Esophagus squamous epithelium (tissue), 4 donors: ENCODE measurements around the gene CINP.
"Not testable (repeated sequence)": the region's sequence is repeated elsewhere in the genome, so short reads cannot be mapped to it uniquely, and the experiment has no call there.

ENCODE experiments used
- CTCF ChIP-seq, 6 experiments: fragments of 450-650 bp in 4 of 6; fragments of 200-600 bp in 2 of 6; sonication (generic) in 2 of 6; IDR thresholded peaks; one replicate each; pipeline ENCODE4 v1.5.1; 2016 to 2019; ENCODE audit warnings: antibody characterized with exemption in 6 of 6, mild to moderate bottlenecking in 4 of 6, moderate library complexity in 4 of 6
- POLR2A ChIP-seq, 4 donors: fragments of 450-650 bp; IDR thresholded peaks; one replicate each; pipeline ENCODE4 v1.6.1; 2017; ENCODE audit warnings: antibody characterized with exemption in 4 of 4, mild to moderate bottlenecking in 4 of 4, moderate library complexity in 3 of 4

GRCh38 chr14:102329381-102329780, 33.3 kb downstream of the CINP start:
- TF ChIP-seq POLR2A, CTCF (IDR thresholded peaks at IDR 0.05): not testable (repeated sequence)
